ENCODE measurements around the gene FXYD1.

- TF ChIP-seq CTCF (IDR thresholded peaks at IDR 0.05; ENCODE audit: low read length) (no peak), EZH2 (optimal IDR thresholded peaks at IDR 0.05; ENCODE audit: low read depth, low read length) (no peak)
Observed at GRCh38 chr19:35133826-35134225, 4.8 kb upstream of the FXYD1 start.
